DOHH2 (cell line): Measurements from ENCODE around the gene ELAPOR1.
"Not testable (repeated sequence)": the region's sequence is repeated elsewhere in the genome, so short reads cannot be mapped to it uniquely, and the experiment has no call there.

Experiments
- H3F3A ChIP-seq: fragments of 200-600 bp; sonication (generic), shearing (Covaris generic); 2 replicates; pipeline ENCODE4 v1.6.0; 2016; ENCODE audit warnings: antibody characterized with exemption, mild to moderate bottlenecking; ENCODE audit not compliant: control insufficient read depth, insufficient read depth
- H3K27ac ChIP-seq: fragments of 200-600 bp; sonication (generic); 2 replicates; pipeline ENCODE4 v1.5.1; 2014; ENCODE audit warnings: low read depth, mild to moderate bottlenecking, low read length, moderate library complexity
- H3K27me3 ChIP-seq: fragments of 200-600 bp; sonication (generic); 2 replicates; pipeline ENCODE4 v1.6.1; 2014; ENCODE audit warnings: mild to moderate bottlenecking, low read length, mixed read lengths; ENCODE audit not compliant: control insufficient read depth
- H3K36me3 ChIP-seq: fragments of 200-600 bp; sonication (generic); 2 replicates; pipeline ENCODE4 v1.6.1; 2014; ENCODE audit warnings: mild to moderate bottlenecking, low read length, moderate library complexity, mixed read lengths; ENCODE audit not compliant: control insufficient read depth
- H3K4me1 ChIP-seq: fragments of 200-600 bp; sonication (generic); 2 replicates; pipeline ENCODE4 v1.6.1; 2014; ENCODE audit warnings: mild to moderate bottlenecking, low read length, mixed read lengths; ENCODE audit not compliant: control insufficient read depth
- H3K4me2 ChIP-seq: fragments of 200-600 bp; sonication (generic); 2 replicates; pipeline ENCODE4 v1.6.0; 2014; ENCODE audit warnings: mild to moderate bottlenecking, low read length, moderate library complexity
- H3K4me3 ChIP-seq: fragments of 200-600 bp; sonication (generic); 2 replicates; pipeline ENCODE4 v1.5.1; 2014; ENCODE audit warnings: mild to moderate bottlenecking, low read length, mixed read lengths
- H3K79me2 ChIP-seq: fragments of 200-600 bp; sonication (generic); 2 replicates; pipeline ENCODE4 v1.6.1; 2014; ENCODE audit warnings: mild to moderate bottlenecking, low read length, mixed read lengths; ENCODE audit not compliant: control insufficient read depth
- H3K9me2 ChIP-seq: fragments of 200-600 bp; sonication (generic); replicated peaks from 2 replicates; pipeline ENCODE4 v1.6.1; 2014; ENCODE audit warnings: mild to moderate bottlenecking, low read length, mixed read lengths; ENCODE audit not compliant: control insufficient read depth
- H3K9me3 ChIP-seq: fragments of 200-600 bp; sonication (generic); 2 replicates; pipeline ENCODE4 v1.6.1; 2014; ENCODE audit warnings: antibody characterized with exemption, low read length, mixed read lengths; ENCODE audit not compliant: control insufficient read depth, insufficient read depth
- H4K20me1 ChIP-seq: fragments of 200-600 bp; sonication (generic); 2 replicates; pipeline ENCODE4 v1.6.0; 2014; ENCODE audit warnings: low read depth, mild to moderate bottlenecking, antibody characterized with exemption, low read length, moderate library complexity; ENCODE audit not compliant: control insufficient read depth, insufficient read depth
- CTCF ChIP-seq: fragments of 200-600 bp; sonication (generic); IDR thresholded peaks from one replicate; pipeline ENCODE4 v1.5.1; 2014; ENCODE audit warnings: antibody characterized with exemption, mild to moderate bottlenecking, low read depth, low read length; ENCODE audit not compliant: poor library complexity, severe bottlenecking
- EZH2phosphoT487 ChIP-seq: fragments of 200-600 bp; sonication (generic); IDR thresholded peaks from 2 replicates; pipeline ENCODE4 v1.6.1; 2017; ENCODE audit warnings: borderline replicate concordance, mild to moderate bottlenecking, antibody characterized with exemption, low read length, moderate library complexity, mixed read lengths

The ELAPOR1 gene

GRCh38 chr1:109142260-109142659, 28.3 kb downstream of the ELAPOR1 start:
- H3F3A ChIP-seq: no peaks in the 10 kb centered on the region
- no peak for TF ChIP-seq CTCF
- no peak for TF ChIP-seq EZH2phosphoT487
- H3K9me2 ChIP-seq: no peaks in the 10 kb centered on the region
- 0 out of 2 replicates have a peak, but pooled peaks cover 4% of the 10 kb centered on the region for H3K4me1 ChIP-seq
- no peaks in the 10 kb centered on the region for H3K79me2 ChIP-seq
- no peaks in the 10 kb centered on the region for H4K20me1 ChIP-seq
- no peak overlapping the region for H3K4me3 ChIP-seq
- no peaks in the 10 kb centered on the region for H3K9me3 ChIP-seq
- no peak overlapping the region for H3K4me2 ChIP-seq
- H3K36me3 ChIP-seq: no peaks in the 10 kb centered on the region
- H3K27ac ChIP-seq: no peak overlapping the region
- no peaks in the 10 kb centered on the region for H3K27me3 ChIP-seq

- H4K20me1 ChIP-seq, H3K27me3 ChIP-seq, H3K36me3 ChIP-seq, H3K4me1 ChIP-seq, H3K9me3 ChIP-seq, H3K9me2 ChIP-seq, H3K79me2 ChIP-seq, H3K27ac ChIP-seq, H3K4me3 ChIP-seq, H3K4me2 ChIP-seq, H3F3A ChIP-seq: not testable (repeated sequence)
Observed at GRCh38 chr1:109142725-109143124, 28.8 kb downstream of the ELAPOR1 start.

DNA sequence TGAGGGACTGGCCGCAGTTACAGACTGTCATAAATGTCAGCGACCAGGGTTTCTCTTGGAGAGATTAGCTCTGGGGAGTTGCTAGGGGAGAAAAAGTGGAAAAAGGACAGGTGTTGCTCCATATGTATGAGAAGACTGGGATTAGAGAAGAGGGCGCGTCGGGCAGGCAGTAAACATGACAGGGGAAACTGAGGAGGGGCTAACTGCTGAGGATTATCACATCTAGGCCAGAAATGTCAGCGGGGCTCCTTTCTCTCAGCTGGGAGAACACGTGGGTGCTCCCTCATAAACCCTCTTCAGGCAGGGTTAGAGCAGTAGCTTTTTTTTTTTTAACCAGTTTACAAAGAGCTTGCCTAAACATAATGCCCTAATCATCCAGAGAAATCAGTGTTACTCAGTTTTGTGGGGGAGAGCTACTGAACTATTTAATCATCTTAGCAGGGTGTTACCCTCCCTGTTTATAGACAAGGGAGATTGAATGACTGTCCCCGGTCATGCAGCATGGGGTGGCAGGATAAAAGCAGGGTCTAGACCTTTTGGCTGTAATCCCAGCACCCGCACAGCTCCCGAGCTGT, 35.2 kb downstream of the ELAPOR1 start:
- no peak for TF ChIP-seq CTCF
- no peak for TF ChIP-seq EZH2phosphoT487
- no peak overlapping the region for H3K27ac ChIP-seq
- no peaks in the 10 kb centered on the region for H3K36me3 ChIP-seq
- H3F3A ChIP-seq: peaks cover 3% of the 10 kb centered on the region; the same call in 1 of the 2 replicates
- no peaks in the 10 kb centered on the region for H3K27me3 ChIP-seq
- H3K4me3 ChIP-seq: no peak overlapping the region
- H3K4me2 ChIP-seq: no peak overlapping the region
- no peaks in the 10 kb centered on the region for H3K9me2 ChIP-seq
- H3K79me2 ChIP-seq: no peaks in the 10 kb centered on the region
- no peaks in the 10 kb centered on the region for H3K9me3 ChIP-seq
- H3K4me1 ChIP-seq: peaks cover 13% of the 10 kb centered on the region
- no peaks in the 10 kb centered on the region for H4K20me1 ChIP-seq

- H3K4me3 ChIP-seq: no peak overlapping the region
- peaks cover 3% of the 10 kb centered on the region; the same call in 1 of the 2 replicates for H3F3A ChIP-seq
- no peak overlapping the region for H3K4me2 ChIP-seq
- no peaks in the 10 kb centered on the region for H4K20me1 ChIP-seq
- no peak for TF ChIP-seq EZH2phosphoT487
- TF ChIP-seq CTCF: no peak
- H3K27me3 ChIP-seq: no peaks in the 10 kb centered on the region
- H3K36me3 ChIP-seq: no peaks in the 10 kb centered on the region
- H3K4me1 ChIP-seq: peaks cover 23% of the 10 kb centered on the region
- H3K9me3 ChIP-seq: no peaks in the 10 kb centered on the region
- no peaks in the 10 kb centered on the region for H3K79me2 ChIP-seq
- no peaks in the 10 kb centered on the region for H3K9me2 ChIP-seq
- H3K27ac ChIP-seq: no peak overlapping the region
Observed at GRCh38 chr1:109149874-109150601, 36.1 kb downstream of the ELAPOR1 start.
